Calu3 (cell line): ENCODE measurements around the gene TSPAN4. TPM values are rescaled to one million over a fixed set of nuclear protein-coding genes. Genes with fewer than 3 reads are reported as not detected.
A peak's percentile ranks its signal among the peaks of the same experiment; 100 is the strongest.

Experiments
- BruUV-seq: library from RNA; stranded (reverse); fragments of 400-500 nt; replicated peaks from 2 replicates; lab custom pipeline; 2021; lab: Mats Ljungman, UMichigan
- CTCF ChIA-PET: fragments of 300-600 bp; sonication (Branson Sonifier 250); formaldehyde crosslinking; loops from one replicate; lab custom pipeline; 2022; ENCODE audit warnings: antibody characterized with exemption; lab: Charles Lee
- DNase-seq: peaks from one replicate; pipeline ENCODE4 v3.0.0; 2022
- H3K27ac Mint-ChIP-seq: one replicate; pipeline ENCODE4 v1.8.0; 2022; ENCODE audit warnings: mixed read lengths; ENCODE audit not compliant: unreplicated experiment
- H3K27me3 Mint-ChIP-seq: one replicate; pipeline ENCODE4 v1.8.0; 2022; ENCODE audit warnings: mixed read lengths; ENCODE audit not compliant: unreplicated experiment
- H3K36me3 Mint-ChIP-seq: one replicate; pipeline ENCODE4 v1.8.0; 2022; ENCODE audit warnings: mild to moderate bottlenecking, moderate library complexity, mixed read lengths; ENCODE audit not compliant: insufficient read depth, unreplicated experiment
- H3K4me1 Mint-ChIP-seq: one replicate; pipeline ENCODE4 v1.8.0; 2022; ENCODE audit warnings: mild to moderate bottlenecking, low read depth, mixed read lengths; ENCODE audit not compliant: unreplicated experiment
- H3K4me3 Mint-ChIP-seq: one replicate; pipeline ENCODE4 v1.8.0; 2022; ENCODE audit warnings: mild to moderate bottlenecking, low read depth, moderate library complexity, mixed read lengths; ENCODE audit not compliant: unreplicated experiment
- H3K9me3 Mint-ChIP-seq: one replicate; pipeline ENCODE4 v1.8.0; 2022; ENCODE audit warnings: low read depth, mixed read lengths; ENCODE audit not compliant: unreplicated experiment
- CTCF ChIP-seq: fragments of 200-600 bp; IDR thresholded peaks from one replicate; pipeline ENCODE4 v1.8.0; 2022; ENCODE audit warnings: antibody characterized with exemption; ENCODE audit not compliant: unreplicated experiment
- intact Hi-C: fragments of 100-400 bp; cut with micrococcal nuclease; formaldehyde crosslinking; loops from one replicate; pipeline ENCODE4 v1.10.0; 2022; ENCODE audit not compliant: unreplicated experiment
- total RNA-seq: library from RNA; stranded (reverse); gene quantifications from 2 replicates; pipeline ENCODE4 v1.2.3, GENCODE V29; 2022

The TSPAN4 gene
- total RNA-seq, 1 experiment from 2014 or later, result 36.3 TPM

- peaks cover 97% of the 10 kb centered on the region for H3K36me3 Mint-ChIP-seq
- CTCF ChIA-PET, result no interaction called here
- no peak for TF ChIP-seq CTCF
- no peak overlapping the region for H3K4me3 Mint-ChIP-seq
- no TSS peak for BruUV-seq
- H3K9me3 Mint-ChIP-seq, result no peaks in the 10 kb centered on the region
- H3K27ac Mint-ChIP-seq, result no peak overlapping the region
- no peak for DNase-seq
- intact Hi-C loops, result no loop called here
- H3K4me1 Mint-ChIP-seq, result peaks cover 27% of the 10 kb centered on the region
- no peaks in the 10 kb centered on the region for H3K27me3 Mint-ChIP-seq
These were observed 6.4 kb upstream of the TSPAN4 start for GRCh38 chr11:836274-836673.

- CTCF ChIA-PET, result no interaction called here
- DNase-seq, result no peak
- H3K4me3 Mint-ChIP-seq, result no peak overlapping the region
- peaks cover 23% of the 10 kb centered on the region for H3K4me1 Mint-ChIP-seq
- peaks cover 97% of the 10 kb centered on the region for H3K36me3 Mint-ChIP-seq
- no peak for TF ChIP-seq CTCF
- intact Hi-C loops, result no loop called here
- no peaks in the 10 kb centered on the region for H3K9me3 Mint-ChIP-seq
- BruUV-seq, result no TSS peak
- no peaks in the 10 kb centered on the region for H3K27me3 Mint-ChIP-seq
- peak overlapping the region; percentile 15 for H3K27ac Mint-ChIP-seq
These were observed 6.0 kb upstream of the TSPAN4 start for GRCh38 chr11:836700-837099.

- Mint-ChIP-seq H3K27me3 (no peaks in the 10 kb centered on the region), H3K27ac (peak overlapping the region; percentile 33), H3K4me3 (peak overlapping the region; percentile 21), H3K9me3 (no peaks in the 10 kb centered on the region), H3K36me3 (peaks cover 97% of the 10 kb centered on the region), H3K4me1 (peaks cover 17% of the 10 kb centered on the region)
- BruUV-seq, result no TSS peak
- no peak for TF ChIP-seq CTCF
- intact Hi-C loops, result no loop called here
- no peak for DNase-seq
- CTCF ChIA-PET, result interaction anchor here (0.5 to 1.0 kb wide), 2 partner anchors 13 to 485 kb away, joined by 4 to 6 read pairs; no protein-coding TSS in a partner anchor
These were observed 5.3 kb upstream of the TSPAN4 start for GRCh38 chr11:837189-837989.

DNA sequence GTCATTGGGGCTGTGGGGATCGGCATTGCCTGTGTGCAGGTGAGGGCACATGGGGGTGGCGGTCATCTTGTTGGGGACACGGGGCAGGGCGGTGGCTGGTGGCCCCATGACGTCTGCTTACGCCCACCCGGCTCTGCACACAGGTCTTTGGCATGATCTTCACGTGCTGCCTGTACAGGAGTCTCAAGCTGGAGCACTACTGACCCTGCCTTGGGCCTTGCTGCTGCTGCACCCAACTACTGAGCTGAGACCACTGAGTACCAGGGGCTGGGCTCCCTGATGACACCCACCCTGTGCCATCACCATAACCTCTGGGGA lies 4.7 kb upstream of the TSPAN4 start:
- Mint-ChIP-seq H3K27ac (peak overlapping the region; percentile 33), H3K4me3 (peak overlapping the region; percentile 21), H3K4me1 (peaks cover 15% of the 10 kb centered on the region), H3K27me3 (no peaks in the 10 kb centered on the region), H3K36me3 (peaks cover 98% of the 10 kb centered on the region), H3K9me3 (no peaks in the 10 kb centered on the region)
- BruUV-seq, result no TSS peak
- CTCF ChIA-PET, result interaction anchor here (1.0 kb wide), 1 partner anchor 14 kb away, joined by 6 read pairs; no protein-coding TSS in a partner anchor
- TF ChIP-seq CTCF, result no peak
- intact Hi-C loops, result no loop called here
- no peak for DNase-seq
